ENCODE measurements around the gene PLEKHB1. TPM values are rescaled to one million over a fixed set of nuclear protein-coding genes. Genes with fewer than 3 reads are reported as not detected.

PLEKHB1 gene
- total and polyA plus RNA-seq, 4 donors: 0.75 to 1.4 (median 1.1) TPM

DNA sequence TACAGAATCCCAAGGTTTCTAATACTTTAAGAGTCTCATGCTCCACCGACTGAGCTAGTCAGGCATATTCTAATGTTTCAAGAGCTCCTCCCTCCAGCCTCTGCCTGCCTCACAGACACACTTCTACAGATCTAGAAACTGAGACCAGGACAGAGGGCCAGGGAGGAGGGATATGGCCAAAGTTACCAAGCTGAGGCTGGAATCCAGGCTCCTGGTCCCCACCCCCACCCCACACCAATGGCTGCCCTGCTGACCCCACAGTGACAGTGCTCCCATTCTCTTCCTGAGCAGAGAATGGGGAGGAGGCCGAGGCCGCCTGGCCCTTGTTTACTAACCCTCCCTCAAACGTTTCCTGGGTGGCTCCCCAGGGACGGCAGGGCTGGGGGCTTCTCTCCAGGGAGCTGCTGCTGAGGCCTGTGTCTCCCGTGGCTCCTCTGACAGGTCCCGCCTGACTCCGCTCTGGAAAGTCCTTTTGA lies 2.2 kb downstream of the PLEKHB1 start (continued):
- TF ChIP-seq CTCF (IDR thresholded peaks at IDR 0.05; ENCODE audit: low read depth, low read length, missing input control) (no peak), RXRA (IDR thresholded peaks at IDR 0.05) (no peak), NR2F2 (IDR thresholded peaks at IDR 0.05) (no peak), RAD21 (IDR thresholded peaks at IDR 0.05) (no peak), EGR1 (IDR thresholded peaks at IDR 0.05; ENCODE audit: low read depth in 2 of 2) (no peak), YY1 (IDR thresholded peaks at IDR 0.05) (no peak), HNF4A (conservative IDR thresholded peaks at IDR 0.05) (no peak), TAF1 (conservative IDR thresholded peaks at IDR 0.05) (no peak), HNF4G (IDR thresholded peaks at IDR 0.05) (no peak), FOXA2 (IDR thresholded peaks at IDR 0.05) (no peak)
- TF ChIP-seq, protein P1, sequence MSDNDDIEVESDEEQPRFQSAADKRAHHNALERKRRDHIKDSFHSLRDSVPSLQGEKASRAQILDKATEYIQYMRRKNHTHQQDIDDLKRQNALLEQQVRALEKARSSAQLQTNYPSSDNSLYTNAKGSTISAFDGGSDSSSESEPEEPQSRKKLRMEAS (IDR thresholded peaks at IDR 0.05): no peak

DNA sequence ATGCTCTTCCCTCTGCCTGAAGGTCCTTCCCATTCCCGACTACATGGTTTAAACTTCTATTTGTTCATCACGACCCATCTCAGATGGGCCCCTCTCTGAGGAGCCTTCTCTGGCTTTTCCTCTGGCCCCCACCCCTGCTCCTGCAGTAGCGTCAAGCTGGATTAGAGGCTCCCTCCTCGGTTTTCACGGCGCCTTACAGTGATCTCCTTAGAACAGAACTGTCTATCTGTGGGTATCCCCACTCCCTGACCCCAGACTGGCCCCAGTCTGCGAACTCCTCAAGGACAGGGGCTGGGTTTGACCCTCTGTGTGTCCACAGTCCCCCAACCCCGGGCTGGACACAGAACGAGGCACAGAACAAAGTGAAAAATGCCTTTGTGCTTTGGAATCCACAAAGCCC lies 2.8 kb downstream of the PLEKHB1 start:
- no peak for DNase-seq (ENCODE audit: low spot score)
- Histone ChIP-seq H3K9ac (ENCODE audit: low read depth in 1 of 2, low read length in 2 of 2) (no peak overlapping the region), H3K9me3 (ENCODE audit: control insufficient read depth in 4 of 4, low read length in 3 of 4) (no peaks in the 10 kb centered on the region), H3K4me1 (ENCODE audit: control insufficient read depth in 4 of 4, insufficient read depth in 4 of 4, low read length in 3 of 4) (no peaks in the 10 kb centered on the region), H3K36me3 (ENCODE audit: control insufficient read depth in 4 of 4, insufficient read depth in 3 of 4, low read depth in 1 of 4, low read length in 3 of 4) (no peaks in the 10 kb centered on the region), H3K4me3 (ENCODE audit: low read depth in 1 of 3, low read length in 3 of 3) (no peak overlapping the region), H3K27me3 (ENCODE audit: control insufficient read depth in 4 of 4, insufficient read depth in 4 of 4, low read length in 3 of 4) (no peaks in the 10 kb centered on the region), H3K27ac (ENCODE audit: low read depth in 1 of 2, low read length in 2 of 2) (no peak overlapping the region)
- no peak for TF ChIP-seq FOXA2 (IDR thresholded peaks at IDR 0.05)
- no peak for TF ChIP-seq ZBTB33 (IDR thresholded peaks at IDR 0.05)
- no peak for TF ChIP-seq REST (IDR thresholded peaks at IDR 0.05)
- no peak for TF ChIP-seq SP1 (IDR thresholded peaks at IDR 0.05)
- TF ChIP-seq YY1 (IDR thresholded peaks at IDR 0.05): no peak
- no peak for TF ChIP-seq EGR1 (IDR thresholded peaks at IDR 0.05; ENCODE audit: low read depth in 2 of 2)
- TF ChIP-seq HNF4A (conservative IDR thresholded peaks at IDR 0.05): no peak
- TF ChIP-seq FOXA1 (IDR thresholded peaks at IDR 0.05): no peak
- TF ChIP-seq JUND (IDR thresholded peaks at IDR 0.05): no peak
- no peak for TF ChIP-seq NR2F2 (IDR thresholded peaks at IDR 0.05)
- no peak for TF ChIP-seq HNF4G (IDR thresholded peaks at IDR 0.05)
- no peak for TF ChIP-seq RXRA (IDR thresholded peaks at IDR 0.05)
- no peak for TF ChIP-seq GABPA (IDR thresholded peaks at IDR 0.05 in 1 of 2, conservative IDR thresholded peaks at IDR 0.05 in 1 of 2)
- WGBS: 80% methylated on average over 9 of the region's 9 CpGs
